PC-3 (cell line): ENCODE results near the gene SMIM5. TPM values are rescaled to one million over a fixed set of nuclear protein-coding genes. Genes with fewer than 3 reads are reported as not detected.

Experiments
- ATAC-seq: fragments of 200-7000 bp; cut with Tn5 transposase; 2 replicates; pipeline ENCODE4 v1.9.1; 2020; ENCODE audit warnings: mild to moderate bottlenecking, moderate library complexity
- BruUV-seq: library from RNA; stranded (reverse); fragments of 400-500 nt; replicated peaks from 2 replicates; lab custom pipeline; 2021; lab: Mats Ljungman, UMichigan
- CTCF ChIA-PET: fragments of 300-600 bp; sonication (Branson Sonifier 250); formaldehyde crosslinking; loops from one replicate; lab custom pipeline; 2022; ENCODE audit warnings: antibody characterized with exemption; lab: Charles Lee
- POLR2A ChIA-PET: fragments of 300-600 bp; sonication (Branson Sonifier 250); formaldehyde crosslinking; loops from one replicate; lab custom pipeline; 2022; ENCODE audit warnings: antibody characterized with exemption; ENCODE audit not compliant: unreplicated experiment; lab: Charles Lee
- DNase-seq: peaks from one replicate; pipeline ENCODE4 v3.0.0-alpha.2; 2015
- H2AFZ ChIP-seq: fragments of 300-600 bp; sonication (generic); 2 replicates; pipeline ENCODE4 v1.6.0; 2016; ENCODE audit warnings: antibody characterized with exemption, low read length
- H3F3A ChIP-seq: fragments of 300-600 bp; sonication (generic); one replicate; pipeline ENCODE4 v1.6.0; 2017; ENCODE audit warnings: antibody characterized with exemption, low read length, control low read depth, mild to moderate bottlenecking; ENCODE audit not compliant: unreplicated experiment
- H3K27ac ChIP-seq: fragments of 300-600 bp; sonication (generic); 2 replicates; pipeline ENCODE4 v1.5.1; 2016; ENCODE audit warnings: mild to moderate bottlenecking, low read length
- H3K27me3 ChIP-seq: fragments of 300-600 bp; sonication (generic); 2 replicates; pipeline ENCODE4 v1.6.1; 2016; ENCODE audit warnings: low read length, mixed read lengths
- H3K36me3 ChIP-seq: fragments of 300-600 bp; sonication (generic); 2 replicates; pipeline ENCODE4 v1.6.1; 2016; ENCODE audit warnings: low read depth, mixed run types, low read length, mixed read lengths
- H3K4me1 ChIP-seq: fragments of 300-600 bp; sonication (generic); 2 replicates; pipeline ENCODE4 v1.5.1; 2016; ENCODE audit warnings: low read length; ENCODE audit not compliant: insufficient read depth
- H3K4me2 ChIP-seq: fragments of 300-600 bp; sonication (generic); 2 replicates; pipeline ENCODE4 v1.6.0; 2016; ENCODE audit warnings: low read length
- H3K4me3 ChIP-seq: fragments of 300-600 bp; sonication (generic); 2 replicates; pipeline ENCODE4 v1.5.1; 2016; ENCODE audit warnings: mild to moderate bottlenecking, low read length, mixed read lengths
- H3K79me2 ChIP-seq: fragments of 300-600 bp; sonication (generic); 2 replicates; pipeline ENCODE4 v1.6.1; 2017; ENCODE audit warnings: low read length, mixed read lengths
- H3K9ac ChIP-seq: fragments of 300-600 bp; sonication (generic); 2 replicates; pipeline ENCODE4 v1.6.0; 2016; ENCODE audit warnings: mild to moderate bottlenecking, low read length
- H3K9me2 ChIP-seq: fragments of 300-600 bp; sonication (generic); replicated peaks from 2 replicates; pipeline ENCODE4 v1.6.1; 2016; ENCODE audit warnings: mixed run types, low read length, mixed read lengths
- H3K9me3 ChIP-seq: fragments of 300-600 bp; sonication (generic); 2 replicates; pipeline ENCODE4 v1.6.1; 2016; ENCODE audit warnings: low read length, mixed read lengths
- H4K20me1 ChIP-seq: fragments of 300-600 bp; sonication (generic); 2 replicates; pipeline ENCODE4 v1.6.1; 2016; ENCODE audit warnings: low read length, mixed read lengths
- CTCF ChIP-seq: fragments of 300-600 bp; sonication (generic); conservative IDR thresholded peaks from 2 replicates; pipeline ENCODE4 v1.5.1; 2017; ENCODE audit warnings: antibody characterized with exemption, low read depth, mild to moderate bottlenecking, low read length
- EZH2 ChIP-seq: fragments of 300-600 bp; sonication (generic); IDR thresholded peaks from one replicate; pipeline ENCODE4 v1.6.1; 2017; ENCODE audit warnings: antibody characterized with exemption, mild to moderate bottlenecking, low read length; ENCODE audit not compliant: unreplicated experiment
- EZH2phosphoT487 ChIP-seq: fragments of 300-600 bp; sonication (generic); IDR thresholded peaks from 2 replicates; pipeline ENCODE4 v1.6.1; 2018; ENCODE audit warnings: mild to moderate bottlenecking, antibody characterized with exemption, low read length, borderline replicate concordance
- intact Hi-C: fragments of 100-400 bp; cut with micrococcal nuclease; formaldehyde crosslinking; loops from 2 replicates; pipeline ENCODE4 v1.9.0; 2023
- total RNA-seq: library from RNA; depleted of rRNA; stranded (reverse); fragments of >200 nt; gene quantifications from 2 replicates; pipeline ENCODE4 v1.2.3, GENCODE V29; 2014

Gene SMIM5
- total RNA-seq, 1 experiment from 2014 or later = 2.3 TPM

- TF ChIP-seq CTCF (no peak), EZH2phosphoT487 (no peak)
- no peak overlapping the region for H2AFZ ChIP-seq
- ChIA-PET POLR2A (interaction anchor here (0.6 kb wide), 1 partner anchor 15 kb away, joined by 3 read pairs; no protein-coding TSS in a partner anchor), CTCF (interaction anchor here (1.3 kb wide), 1 partner anchor 34 kb away, joined by 4 read pairs; no protein-coding TSS in a partner anchor)
- H3K79me2 ChIP-seq = peaks cover 71% of the 10 kb centered on the region
- no peaks in the 10 kb centered on the region for H3K27me3 ChIP-seq
- no peak for DNase-seq
- intact Hi-C loops = no loop called here
- H3K4me3 ChIP-seq = peak overlapping the region; percentile 88
- peaks cover 1% of the 10 kb centered on the region for H3F3A ChIP-seq
- ATAC-seq = no peak
- H3K36me3 ChIP-seq = peaks cover 38% of the 10 kb centered on the region
- no TSS peak for BruUV-seq
- peaks cover 14% of the 10 kb centered on the region; the same call in 1 of the 2 replicates for H4K20me1 ChIP-seq
- peak overlapping the region; percentile 89 for H3K9ac ChIP-seq
- H3K27ac ChIP-seq = peak overlapping the region; percentile 63
- no peaks in the 10 kb centered on the region for H3K9me3 ChIP-seq
- H3K9me2 ChIP-seq = no peaks in the 10 kb centered on the region
- H3K4me2 ChIP-seq = peak overlapping the region; percentile 84
- H3K4me1 ChIP-seq = peaks cover 19% of the 10 kb centered on the region
These were observed 34.6 kb downstream of the SMIM5 start for GRCh38 chr17:75667825-75668224.

GRCh38 chr17:75668489-75668888, 35.3 kb downstream of the SMIM5 start:
- Histone ChIP-seq H4K20me1 (peaks cover 14% of the 10 kb centered on the region; the same call in 1 of the 2 replicates), H3K9me2 (no peaks in the 10 kb centered on the region), H3K27ac (no peak overlapping the region), H3K9ac (peak overlapping the region; percentile 89; the same call in 1 of the 2 replicates), H3K4me2 (peak overlapping the region; percentile 84), H3K27me3 (no peaks in the 10 kb centered on the region), H2AFZ (no peak overlapping the region), H3K4me3 (peak overlapping the region; percentile 88), H3K4me1 (peaks cover 19% of the 10 kb centered on the region), H3K36me3 (peaks cover 44% of the 10 kb centered on the region), H3K79me2 (peaks cover 76% of the 10 kb centered on the region), H3F3A (peaks cover 6% of the 10 kb centered on the region), H3K9me3 (no peaks in the 10 kb centered on the region)
- BruUV-seq = no TSS peak
- TF ChIP-seq EZH2phosphoT487 (no peak), EZH2 (no peak), CTCF (no peak)
- CTCF ChIA-PET = no interaction called here
- POLR2A ChIA-PET = no interaction called here
- intact Hi-C loops = no loop called here
- ATAC-seq (no peak), DNase-seq (no peak)

- POLR2A ChIA-PET = no interaction called here
- Histone ChIP-seq H3K36me3 (peaks cover 52% of the 10 kb centered on the region), H3K27me3 (no peaks in the 10 kb centered on the region), H3F3A (peaks cover 9% of the 10 kb centered on the region), H2AFZ (no peak overlapping the region), H3K79me2 (peaks cover 81% of the 10 kb centered on the region), H3K9me2 (no peaks in the 10 kb centered on the region), H3K4me2 (no peak overlapping the region), H3K4me1 (peaks cover 16% of the 10 kb centered on the region), H3K9me3 (no peaks in the 10 kb centered on the region), H3K4me3 (no peak overlapping the region), H3K27ac (no peak overlapping the region), H3K9ac (no peak overlapping the region), H4K20me1 (peaks cover 14% of the 10 kb centered on the region; the same call in 1 of the 2 replicates)
- CTCF ChIA-PET = interaction anchor here (0.5 kb wide), 1 partner anchor 77 kb away, joined by 5 read pairs; no protein-coding TSS in a partner anchor
- DNase-seq (no peak), ATAC-seq (no peak)
- no TSS peak for BruUV-seq
- intact Hi-C loops = no loop called here
- TF ChIP-seq CTCF = no peak
- no peak for TF ChIP-seq EZH2
- no peak for TF ChIP-seq EZH2phosphoT487
These were observed 37.6 kb downstream of the SMIM5 start for GRCh38 chr17:75670868-75671267.
